Activated CD8-positive, alpha-beta memory T cell treated with anti-CD3 and anti-CD28 coated beads for 4 hours (primary cell): ENCODE results near the gene TMEM175.

Source experiments
- DNase-seq, 2 donors: peaks; one replicate each; pipeline ENCODE4 v3.0.0-alpha.2; 2020; ENCODE audit warnings: low read depth in 2 of 2

Gene TMEM175

GRCh38 chr4:899556-899906, 32.7 kb upstream of the TMEM175 start:
- DNase-seq, result no peak

GRCh38 chr4:900073-900472, 32.2 kb upstream of the TMEM175 start:
- DNase-seq, result no peak

DNA sequence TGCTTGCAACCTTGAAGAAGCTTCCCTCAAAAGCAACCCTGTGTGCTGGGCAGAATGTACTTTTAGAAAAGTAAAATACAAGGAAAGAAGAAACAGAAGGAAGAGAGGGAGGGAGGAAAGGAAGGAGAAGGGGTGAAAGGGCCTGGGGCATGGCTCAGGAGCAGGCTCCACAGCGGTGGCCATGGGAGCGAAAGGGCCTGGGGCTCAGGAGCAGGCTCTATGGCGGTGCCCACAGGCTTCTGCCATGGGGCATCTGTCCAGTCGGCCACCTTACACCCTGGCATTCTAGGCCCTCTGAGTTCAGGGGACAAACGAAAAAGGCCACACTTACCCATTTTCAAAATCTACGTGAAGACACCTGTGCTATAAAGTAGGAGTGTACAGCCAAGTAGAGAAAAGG, 31.5 kb upstream of the TMEM175 start:
- DNase-seq, result no peak

GRCh38 chr4:901192-901910, 30.9 kb upstream of the TMEM175 start:
- no peak for DNase-seq

- no peak for DNase-seq
Observed at GRCh38 chr4:903066-904046, 28.9 kb upstream of the TMEM175 start.

DNA sequence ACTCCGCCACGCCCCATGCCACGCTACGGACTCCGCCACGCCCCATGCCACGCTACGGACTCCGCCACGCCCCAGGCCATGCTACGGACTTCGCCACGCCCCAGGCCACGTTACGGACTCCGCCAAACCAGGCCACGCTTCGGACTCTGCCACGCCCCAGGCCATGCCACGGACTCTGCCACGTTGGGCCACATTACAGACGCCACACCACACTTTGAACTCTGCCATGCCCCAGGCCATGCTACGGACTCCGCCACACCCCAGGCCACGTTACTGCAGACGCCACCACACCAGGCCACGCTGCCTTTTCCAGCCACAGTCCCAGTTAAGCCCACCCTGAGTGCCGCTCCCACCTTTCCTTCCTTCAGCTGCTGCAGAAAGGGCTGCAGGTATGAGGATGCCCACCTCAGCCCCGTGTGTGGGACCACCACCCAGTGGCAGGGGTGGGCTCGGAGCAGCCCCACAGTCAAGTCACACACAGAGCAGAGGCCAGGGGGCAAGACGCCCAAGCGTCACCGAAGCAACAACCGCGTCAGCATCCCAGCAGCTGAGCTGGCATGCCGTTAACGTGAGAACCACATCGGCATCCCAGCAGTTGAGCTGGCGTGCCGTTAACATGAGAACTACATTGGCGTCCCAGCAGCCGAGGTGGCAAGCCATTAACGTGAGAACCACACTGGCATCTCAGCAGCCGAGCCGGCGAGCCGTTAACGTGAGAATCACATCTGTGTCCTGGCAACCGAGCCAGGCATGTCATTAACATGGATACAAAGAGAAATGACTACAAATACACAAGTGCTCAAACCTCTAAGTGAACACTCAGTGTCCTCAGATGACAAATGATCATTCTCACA, 26.5 kb upstream of the TMEM175 start:
- DNase-seq, result no peak

- DNase-seq, result no peak
Observed at GRCh38 chr4:906339-907102, 25.7 kb upstream of the TMEM175 start.

GRCh38 chr4:907103-907400, 25.2 kb upstream of the TMEM175 start:
- DNase-seq, result no peak

DNA sequence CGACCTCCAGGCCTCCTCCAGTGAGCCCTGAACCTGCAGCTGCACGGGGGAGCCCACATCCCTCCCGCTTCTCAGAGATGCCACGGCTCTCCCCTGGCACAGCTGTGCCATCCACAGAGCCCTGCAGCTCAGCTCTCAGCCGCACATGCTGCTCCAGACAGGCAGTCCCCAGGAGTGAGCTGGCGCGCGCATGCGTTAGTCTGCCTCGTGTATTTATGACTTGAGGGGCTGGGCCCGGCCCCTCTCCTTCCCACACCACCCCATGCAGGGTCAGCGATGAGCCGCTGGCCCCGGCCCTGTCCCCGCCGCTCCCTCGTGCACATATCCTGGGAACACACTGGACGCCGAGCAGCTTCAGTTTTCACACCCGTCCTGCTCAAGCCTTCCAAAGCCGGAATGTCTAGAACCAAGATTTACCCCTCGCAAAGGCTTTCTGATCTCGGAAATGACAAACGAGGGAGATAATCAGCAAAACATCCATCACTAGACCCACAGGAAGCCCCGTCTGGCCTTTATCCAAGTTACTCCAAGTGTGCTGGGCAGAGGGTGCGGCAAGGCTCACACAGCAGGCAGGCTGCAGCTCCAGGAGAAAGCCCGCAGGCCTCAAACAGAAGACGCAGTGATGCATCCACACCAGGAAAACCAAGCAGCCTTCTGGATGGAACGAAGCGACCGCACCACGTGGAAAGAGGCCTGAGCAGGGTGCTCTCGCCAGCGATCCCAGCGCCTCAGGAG, 24.4 kb upstream of the TMEM175 start:
- no peak for DNase-seq

GRCh38 chr4:909131-909571, 23.1 kb upstream of the TMEM175 start:
- DNase-seq, result no peak

DNA sequence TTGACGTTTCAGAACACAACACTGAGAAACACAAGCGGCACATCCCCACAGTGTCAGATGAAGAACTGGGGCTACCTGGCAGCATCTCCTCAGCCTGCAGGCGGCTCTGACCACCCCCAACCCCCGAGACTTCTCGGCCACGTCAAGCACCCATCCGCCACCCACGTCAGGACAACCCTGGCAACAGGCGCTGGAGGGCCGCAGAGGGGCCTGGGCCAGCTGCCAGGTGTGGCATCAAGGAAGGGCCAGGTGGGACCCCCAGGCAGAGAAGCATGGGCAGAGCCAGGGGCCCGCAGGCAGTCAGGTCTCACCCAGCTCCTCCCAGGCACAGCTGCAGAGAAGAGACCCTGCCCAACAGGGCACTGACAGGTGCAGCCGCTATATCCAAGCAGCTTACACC, 22.4 kb upstream of the TMEM175 start:
- DNase-seq, result no peak

- no peak for DNase-seq
Observed at GRCh38 chr4:910366-911091, 21.7 kb upstream of the TMEM175 start.

GRCh38 chr4:911221-911751, 21.0 kb upstream of the TMEM175 start:
- no peak for DNase-seq

GRCh38 chr4:911871-912490, 20.3 kb upstream of the TMEM175 start:
- DNase-seq, result no peak

DNA sequence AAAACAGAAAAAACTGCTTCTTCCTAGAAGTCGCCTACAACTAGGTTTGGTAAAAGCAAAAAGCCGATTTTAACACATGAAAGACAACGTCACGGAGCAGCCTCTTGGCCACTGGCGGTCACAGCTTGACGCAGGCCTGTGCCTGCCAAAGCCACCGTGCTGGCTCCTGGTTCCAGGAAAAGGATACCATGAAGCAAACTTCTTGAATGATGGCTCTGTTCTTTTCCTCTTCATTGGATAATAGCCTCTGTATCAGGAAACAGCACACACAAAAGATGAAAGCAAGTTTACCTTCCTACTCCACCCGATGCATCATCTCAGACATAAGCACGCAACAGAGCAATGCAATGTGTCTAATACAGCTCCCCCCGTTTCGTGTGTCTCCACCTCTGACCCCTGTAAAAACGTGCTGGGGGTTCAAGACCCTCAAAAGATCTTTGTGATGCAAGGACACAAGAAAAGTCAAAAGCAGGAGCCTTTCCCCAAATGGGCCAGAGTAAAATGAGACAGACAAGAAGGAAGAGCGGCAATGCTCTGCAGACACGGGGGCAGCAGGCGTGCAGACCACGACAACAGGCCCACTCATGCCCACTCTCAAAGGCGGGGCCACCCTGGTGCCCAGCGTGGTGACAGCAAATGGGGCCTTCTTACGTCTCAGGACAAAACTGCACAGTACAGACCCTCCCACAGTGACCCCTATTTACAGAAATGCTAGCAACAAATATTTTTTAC, 19.5 kb upstream of the TMEM175 start:
- no peak for DNase-seq

DNA sequence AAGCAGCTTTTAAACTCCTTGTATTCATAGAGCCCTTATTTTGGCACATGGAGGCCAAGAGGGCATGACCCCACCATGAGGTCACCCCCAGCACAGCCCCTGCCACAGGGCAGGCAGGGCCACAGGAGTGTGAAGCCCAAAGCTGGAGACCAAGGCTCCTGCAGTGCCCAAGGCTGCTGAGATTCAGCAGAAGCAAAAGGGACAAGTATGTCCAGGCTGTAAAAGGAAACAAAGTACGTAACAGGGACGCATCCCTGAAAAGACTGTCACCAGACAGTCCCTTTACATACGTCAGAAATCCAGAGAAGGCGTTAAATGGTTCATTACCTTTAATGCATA, 19.0 kb upstream of the TMEM175 start:
- no peak for DNase-seq

- no peak for DNase-seq
Observed at GRCh38 chr4:914531-914930, 17.7 kb upstream of the TMEM175 start.

- no peak for DNase-seq
Observed at GRCh38 chr4:915041-915474, 17.2 kb upstream of the TMEM175 start.

GRCh38 chr4:915595-915994, 16.7 kb upstream of the TMEM175 start:
- DNase-seq, result no peak
